ENCODE results near the gene KHK.
"Not testable (repeated sequence)": the region's sequence is repeated elsewhere in the genome, so short reads cannot be mapped to it uniquely, and the experiment has no call there.

KHK gene

DNA sequence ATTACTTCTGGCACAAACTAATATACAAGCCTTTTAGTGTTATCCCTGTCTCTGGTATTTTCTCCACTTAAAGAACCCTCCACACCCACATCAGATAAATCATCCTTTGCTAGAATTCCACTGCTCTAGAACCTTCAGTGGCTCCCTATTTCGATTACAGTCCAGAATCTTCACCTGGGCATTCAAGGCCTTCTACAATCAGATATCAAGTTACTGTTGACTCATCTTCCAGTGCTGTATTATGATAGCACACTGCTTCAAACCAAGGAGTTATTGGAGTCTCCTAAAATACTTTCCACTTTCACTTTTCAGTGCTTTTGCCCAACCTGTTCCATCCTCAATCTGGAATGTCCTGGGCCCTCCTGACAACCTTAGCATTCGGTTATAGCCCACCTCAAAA lies 28.9 kb downstream of the KHK start:
- in situ Hi-C loops (cut with HindIII; ENCODE audit: low pct_ligation_motif_present, low sequenced_read_pairs): loop anchor here (25.0 kb wide), 1 partner anchor 172 kb away; the partner anchor contains the start of genes DNAJC5G and TRIM54
- no peaks in the 10 kb centered on the region for H3K36me3 ChIP-seq (replicated peaks)
- no peak overlapping the region for H3K4me3 ChIP-seq (ENCODE audit: low read depth, low read length)
- DNase-seq: no peak
- H3K27me3 ChIP-seq (replicated peaks): peaks cover 13% of the 10 kb centered on the region
- TF ChIP-seq, protein P1, sequence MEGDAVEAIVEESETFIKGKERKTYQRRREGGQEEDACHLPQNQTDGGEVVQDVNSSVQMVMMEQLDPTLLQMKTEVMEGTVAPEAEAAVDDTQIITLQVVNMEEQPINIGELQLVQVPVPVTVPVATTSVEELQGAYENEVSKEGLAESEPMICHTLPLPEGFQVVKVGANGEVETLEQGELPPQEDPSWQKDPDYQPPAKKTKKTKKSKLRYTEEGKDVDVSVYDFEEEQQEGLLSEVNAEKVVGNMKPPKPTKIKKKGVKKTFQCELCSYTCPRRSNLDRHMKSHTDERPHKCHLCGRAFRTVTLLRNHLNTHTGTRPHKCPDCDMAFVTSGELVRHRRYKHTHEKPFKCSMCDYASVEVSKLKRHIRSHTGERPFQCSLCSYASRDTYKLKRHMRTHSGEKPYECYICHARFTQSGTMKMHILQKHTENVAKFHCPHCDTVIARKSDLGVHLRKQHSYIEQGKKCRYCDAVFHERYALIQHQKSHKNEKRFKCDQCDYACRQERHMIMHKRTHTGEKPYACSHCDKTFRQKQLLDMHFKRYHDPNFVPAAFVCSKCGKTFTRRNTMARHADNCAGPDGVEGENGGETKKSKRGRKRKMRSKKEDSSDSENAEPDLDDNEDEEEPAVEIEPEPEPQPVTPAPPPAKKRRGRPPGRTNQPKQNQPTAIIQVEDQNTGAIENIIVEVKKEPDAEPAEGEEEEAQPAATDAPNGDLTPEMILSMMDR (IDR thresholded peaks at IDR 0.05; ENCODE audit: low read depth, low read length, missing control alignments): no peak
- H3K27ac ChIP-seq: no peak overlapping the region

DNA sequence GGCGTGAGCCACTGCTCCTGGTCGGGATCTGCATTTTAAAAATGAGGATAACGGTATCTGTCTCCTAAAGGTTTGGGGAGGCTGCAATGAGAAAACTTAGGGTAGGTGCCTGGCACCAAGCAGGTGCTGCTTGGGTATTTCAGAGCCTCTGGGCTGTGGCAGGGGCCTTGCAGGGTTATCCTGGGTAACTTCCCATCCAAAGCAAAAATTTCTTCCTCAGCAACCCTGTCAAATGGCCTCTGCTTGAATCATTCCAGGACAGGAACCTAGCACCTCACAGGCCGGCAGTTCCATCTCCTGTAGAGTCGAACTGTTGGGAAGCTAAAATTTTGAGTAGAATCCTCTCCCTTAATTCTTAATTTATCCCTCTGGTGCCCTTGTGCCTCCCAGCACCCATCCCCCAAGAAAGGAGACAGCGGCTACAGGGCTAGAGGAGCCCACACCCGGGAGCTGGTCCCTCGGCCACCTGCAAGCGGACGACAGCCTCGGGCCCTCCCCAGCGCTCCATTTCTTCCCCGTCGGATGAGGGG lies 31.5 kb downstream of the KHK start:
- no peak overlapping the region for H3K27ac ChIP-seq
- H3K27me3 ChIP-seq (replicated peaks): peaks cover 15% of the 10 kb centered on the region
- in situ Hi-C loops (cut with HindIII; ENCODE audit: low pct_ligation_motif_present, low sequenced_read_pairs): loop anchor here (25.0 kb wide), 1 partner anchor 169 kb away; the partner anchor contains the start of genes DNAJC5G and TRIM54
- no peak for DNase-seq
- H3K4me3 ChIP-seq (ENCODE audit: low read depth, low read length): peak overlapping the region; percentile 48
- TF ChIP-seq, protein P1 (IDR thresholded peaks at IDR 0.05; ENCODE audit: low read depth, low read length, missing control alignments): no peak
- no peaks in the 10 kb centered on the region for H3K36me3 ChIP-seq (replicated peaks)

DNA sequence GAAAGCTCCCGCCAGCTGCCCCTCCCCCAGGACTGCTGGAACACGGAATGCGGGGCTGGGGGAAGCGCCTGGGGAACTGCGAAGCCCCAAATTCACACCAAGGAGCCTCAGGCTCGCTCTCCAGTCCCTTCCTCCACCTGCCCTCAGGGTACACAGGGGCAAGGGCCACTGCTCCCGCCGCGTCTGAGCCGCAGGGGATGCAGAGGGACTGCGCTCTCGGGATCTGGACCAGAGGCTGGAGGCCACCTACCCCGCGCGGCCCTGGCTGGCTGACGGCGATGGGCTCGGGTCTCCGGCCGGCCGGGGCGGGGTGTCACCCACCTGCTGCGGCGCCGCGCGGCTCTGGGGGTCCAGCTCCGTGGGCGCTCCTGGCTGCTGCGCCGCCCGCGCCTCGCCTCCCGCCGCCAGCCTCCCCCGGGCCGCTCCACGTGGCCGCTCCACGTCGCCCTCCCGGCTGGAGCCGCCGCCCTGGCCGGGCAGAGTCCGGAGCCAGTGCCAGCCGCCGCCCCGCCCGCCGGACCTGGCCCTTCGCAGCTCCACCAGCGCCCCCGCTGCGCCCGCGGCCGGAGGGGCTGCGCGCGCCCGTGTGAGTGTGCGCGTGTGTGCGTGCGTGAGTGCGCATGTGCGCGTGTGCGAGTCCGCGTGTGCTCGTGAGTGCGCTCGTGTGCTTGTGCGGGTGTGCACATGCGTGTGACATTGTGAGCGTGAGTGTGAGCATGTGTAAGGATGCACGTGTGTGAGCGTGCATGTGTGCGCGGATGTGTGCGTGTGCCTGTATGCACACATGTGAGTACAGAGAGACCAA lies 32.2 kb downstream of the KHK start, which contains the start of gene CGREF1:
Gene CGREF1 (minus strand): TSS at position 604 of the 805 bp plus-strand sequence. CDS start 14,762 bp downstream, outside the sequence.
- DNase-seq: no peak
- Histone ChIP-seq H3K36me3 (replicated peaks) (no peaks in the 10 kb centered on the region), H3K27me3 (replicated peaks) (peaks cover 15% of the 10 kb centered on the region), H3K4me3 (ENCODE audit: low read depth, low read length) (peak within 1 kb of the TSS; percentile 48), H3K27ac (no peak within 1 kb of the TSS)
- in situ Hi-C loops (cut with HindIII; ENCODE audit: low pct_ligation_motif_present, low sequenced_read_pairs): loop anchor here (25.0 kb wide), 1 partner anchor 169 kb away; the partner anchor contains the start of genes DNAJC5G and TRIM54
- TF ChIP-seq, protein P1 (IDR thresholded peaks at IDR 0.05; ENCODE audit: low read depth, low read length, missing control alignments): no peak

DNA sequence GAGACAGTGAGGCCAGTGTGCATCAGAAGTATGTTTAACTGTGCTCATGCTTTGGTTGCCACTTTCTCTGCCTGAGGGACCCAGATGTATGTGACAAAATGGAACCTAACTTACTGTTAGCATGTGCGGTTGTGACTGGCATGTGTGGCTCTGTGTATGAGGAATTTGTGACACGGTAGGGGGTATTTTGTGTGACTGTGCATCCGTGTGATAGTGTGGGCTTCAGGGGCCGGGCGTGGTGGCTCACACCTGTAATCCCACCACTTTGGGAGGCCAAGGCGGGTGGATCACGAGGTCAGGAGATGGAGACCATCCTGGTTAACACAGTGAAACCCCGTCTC lies 32.7 kb downstream of the KHK start:
- Histone ChIP-seq H3K27me3 (replicated peaks) (peaks cover 15% of the 10 kb centered on the region), H3K4me3 (ENCODE audit: low read depth, low read length) (peak overlapping the region; percentile 46)
- in situ Hi-C loops (cut with HindIII; ENCODE audit: low pct_ligation_motif_present, low sequenced_read_pairs): loop anchor here (25.0 kb wide), 1 partner anchor 168 kb away; the partner anchor contains the start of genes DNAJC5G and TRIM54

DNA sequence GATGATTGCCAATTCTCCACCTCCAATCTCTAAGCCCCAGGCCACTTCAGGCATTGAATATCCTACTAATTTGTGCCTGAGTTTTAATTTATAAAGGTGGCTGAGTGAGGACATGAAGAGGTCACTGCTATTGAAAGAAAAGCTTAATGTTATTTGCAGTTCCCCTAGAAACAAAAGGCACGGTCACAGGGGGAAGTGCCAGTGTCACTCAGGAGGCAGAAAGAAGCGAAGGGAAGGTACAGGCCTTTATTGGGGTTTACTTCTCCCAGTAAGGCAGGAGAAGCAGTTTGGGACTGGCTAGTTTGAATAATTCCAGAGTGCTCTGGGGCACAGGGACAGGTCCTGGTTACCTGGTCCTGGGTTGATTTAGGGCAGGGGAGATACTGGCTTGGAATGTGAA lies 35.3 kb downstream of the KHK start:
- TF ChIP-seq, protein P1 (IDR thresholded peaks at IDR 0.05; ENCODE audit: low read depth, low read length, missing control alignments): no peak
- no peak for DNase-seq
- H3K27me3 ChIP-seq (replicated peaks): peaks cover 15% of the 10 kb centered on the region
- no peaks in the 10 kb centered on the region for H3K36me3 ChIP-seq (replicated peaks)
- in situ Hi-C loops (cut with HindIII; ENCODE audit: low pct_ligation_motif_present, low sequenced_read_pairs): loop anchor here (25.0 kb wide), 1 partner anchor 165 kb away; the partner anchor contains the start of genes DNAJC5G and TRIM54
- H3K27ac ChIP-seq: no peak overlapping the region
- H3K4me3 ChIP-seq (ENCODE audit: low read depth, low read length): no peak overlapping the region

More for the DNA sequence above, 32.7 kb downstream of the KHK start:
- H3K36me3 ChIP-seq (replicated peaks); H3K27ac ChIP-seq; DNase-seq: not testable (repeated sequence)

DNA sequence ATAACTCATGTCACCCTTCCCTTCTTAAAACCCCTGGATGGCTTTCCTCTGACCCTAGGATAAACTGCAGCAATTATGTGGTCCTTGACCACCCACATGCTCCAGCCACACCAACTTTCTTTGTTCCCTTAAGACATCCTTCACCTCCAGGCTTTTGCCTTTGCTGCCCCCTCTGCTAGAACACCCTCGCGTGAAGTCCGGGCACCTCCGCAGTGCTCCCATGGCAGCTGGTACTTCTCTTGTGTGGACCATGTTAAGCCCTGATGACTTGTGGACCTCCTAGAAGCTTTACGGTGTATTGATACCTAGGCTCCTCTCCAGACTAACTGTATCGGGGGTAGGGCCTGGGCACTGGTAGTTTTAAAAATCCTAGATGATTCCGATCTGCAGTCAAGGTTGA lies 36.2 kb downstream of the KHK start:
- Histone ChIP-seq H3K27ac (no peak overlapping the region), H3K4me3 (ENCODE audit: low read depth, low read length) (no peak overlapping the region), H3K27me3 (replicated peaks) (peaks cover 15% of the 10 kb centered on the region), H3K36me3 (replicated peaks) (no peaks in the 10 kb centered on the region)
- in situ Hi-C loops (cut with HindIII; ENCODE audit: low pct_ligation_motif_present, low sequenced_read_pairs): loop anchor here (25.0 kb wide), 1 partner anchor 165 kb away; the partner anchor contains the start of genes DNAJC5G and TRIM54
- DNase-seq: no peak
- TF ChIP-seq, protein P1 (IDR thresholded peaks at IDR 0.05; ENCODE audit: low read depth, low read length, missing control alignments): no peak

Data from brain microvascular endothelial cell (primary cell).